HCT116 (cell line): ENCODE data around the gene DMD. TPM values are rescaled to one million over a fixed set of nuclear protein-coding genes. Genes with fewer than 3 reads are reported as not detected.

Experiments
- ATAC-seq: fragments of 200-7000 bp; cut with Tn5 transposase; 2 replicates; pipeline ENCODE4 v1.9.1; 2020; ENCODE audit warnings: mild to moderate bottlenecking, moderate library complexity
- BruUV-seq: library from RNA; stranded (reverse); fragments of 400-500 nt; replicated peaks from 2 replicates; lab custom pipeline; 2021; lab: Mats Ljungman, UMichigan
- CTCF ChIA-PET: fragments of 300-600 bp; sonication (Branson Sonifier 250); formaldehyde crosslinking; loops from one replicate; lab custom pipeline; 2021; ENCODE audit warnings: antibody characterized with exemption; lab: Charles Lee
- POLR2A ChIA-PET: fragments of 300-600, 350-600 bp; sonication (Branson Sonifier 250); formaldehyde crosslinking; loops from one replicate; lab custom pipeline; 2021; ENCODE audit warnings: antibody characterized with exemption; lab: Charles Lee
- RAD21 ChIA-PET, 2 experiments: fragments of 300-600 bp; sonication (Branson Sonifier 250); formaldehyde crosslinking; loops; one replicate each; lab custom pipeline; 2023; ENCODE audit warnings: low total read pairs in 2 of 2; ENCODE audit not compliant: uncharacterized antibody in 2 of 2, unreplicated experiment in 2 of 2, low non-redundant PET in 1 of 2; lab: Charles Lee
- DNase-seq: peaks from one replicate; pipeline ENCODE4 v3.0.0-alpha.2; 2010; ENCODE audit warnings: low read depth, low spot score
- H2AFZ ChIP-seq: fragments of 200-600 bp; shearing (Covaris generic), sonication (generic); 2 replicates; pipeline ENCODE4 v1.6.1; 2017; ENCODE audit warnings: low read depth, mixed run types, mixed read lengths, antibody characterized with exemption, low read length; ENCODE audit not compliant: poor library complexity, severe bottlenecking
- H3K27ac ChIP-seq: 2 replicates; pipeline ENCODE4 v1.5.1; 2012; ENCODE audit warnings: low read depth, low read length
- H3K27me3 ChIP-seq: fragments of 200-600 bp; sonication (generic); 2 replicates; pipeline ENCODE4 v1.6.1; 2016; ENCODE audit warnings: mixed run types, low read length, mixed read lengths; ENCODE audit not compliant: insufficient read depth
- H3K36me3 ChIP-seq, 2 experiments: fragments of 200-500 bp in 1 of 2; fragments of 200-600 bp in 1 of 2; sonication (Bioruptor generic) in 1 of 2; sonication (generic) in 1 of 2; 2 replicates each; pipeline versions ENCODE4 v1.5.1 to v1.6.1; 2014 to 2016; ENCODE audit warnings: low read length in 2 of 2, inconsistent platforms in 1 of 2, mixed read lengths in 1 of 2, mixed run types in 1 of 2; ENCODE audit not compliant: insufficient read depth in 2 of 2, control insufficient read depth in 1 of 2
- H3K4me1 ChIP-seq, 2 experiments: fragments of 200-600 bp in 1 of 2; sonication (generic) in 1 of 2; 2 replicates each; pipeline versions ENCODE4 v1.5.1 to v1.6.1; 2012 to 2017; ENCODE audit warnings: low read length in 2 of 2, inconsistent platforms in 1 of 2, mild to moderate bottlenecking in 1 of 2, mixed read lengths in 1 of 2, mixed run types in 1 of 2, moderate library complexity in 1 of 2; ENCODE audit not compliant: insufficient read depth in 2 of 2, control insufficient read depth in 1 of 2
- H3K4me2 ChIP-seq: fragments of 200-600 bp; sonication (generic); 2 replicates; pipeline ENCODE4 v1.6.1; 2017; ENCODE audit warnings: mixed run types, low read length, mixed read lengths
- H3K4me3 ChIP-seq, 2 experiments: fragments of 200-600 bp in 1 of 2; sonication (generic) in 1 of 2; replicated peaks in 1 of 2; 2 replicates each; pipeline ENCODE4 v1.5.1; 2011 to 2016; ENCODE audit warnings: low read length in 2 of 2, control low read depth in 1 of 2, low read depth in 1 of 2, mild to moderate bottlenecking in 1 of 2, mixed read lengths in 1 of 2, mixed run types in 1 of 2
- H3K79me2 ChIP-seq: fragments of 200-600 bp; sonication (generic); 2 replicates; pipeline ENCODE4 v1.6.1; 2017; ENCODE audit warnings: mild to moderate bottlenecking, mixed run types, low read length, moderate library complexity, mixed read lengths; ENCODE audit not compliant: insufficient read depth
- H3K9ac ChIP-seq: fragments of 200-600 bp; sonication (generic); 2 replicates; pipeline ENCODE4 v1.6.1; 2016; ENCODE audit warnings: low read length, mixed read lengths
- H3K9me2 ChIP-seq: fragments of 200-600 bp; sonication (generic), shearing (Covaris generic); 2 replicates; pipeline ENCODE4 v1.6.1; 2017; ENCODE audit warnings: mixed run types, mild to moderate bottlenecking, moderate library complexity; ENCODE audit not compliant: insufficient read depth
- H3K9me3 ChIP-seq, 2 experiments: fragments of 200-500 bp in 1 of 2; fragments of 200-600 bp in 1 of 2; sonication (Bioruptor generic) in 1 of 2; sonication (generic) in 1 of 2; 2 replicates each; pipeline ENCODE4 v1.6.1; 2014 to 2017; ENCODE audit warnings: low read length in 2 of 2, mixed read lengths in 2 of 2, inconsistent platforms in 1 of 2, low read depth in 1 of 2, mild to moderate bottlenecking in 1 of 2, mixed run types in 1 of 2, moderate library complexity in 1 of 2; ENCODE audit not compliant: control insufficient read depth in 1 of 2, insufficient read depth in 1 of 2
- H4K20me1 ChIP-seq: fragments of 200-600 bp; sonication (generic), shearing (Covaris generic); 2 replicates; pipeline ENCODE4 v1.6.1; 2017; ENCODE audit warnings: mixed run types, mild to moderate bottlenecking, moderate library complexity; ENCODE audit not compliant: insufficient read depth
- ATF3 ChIP-seq: IDR thresholded peaks from 2 replicates; pipeline ENCODE4 v1.6.1; 2012
- CBX3 ChIP-seq: IDR thresholded peaks from 2 replicates; pipeline ENCODE4 v1.6.1; 2012; ENCODE audit warnings: low read depth
- CEBPB ChIP-seq: IDR thresholded peaks from 2 replicates; pipeline ENCODE4 v1.6.1; 2012; ENCODE audit warnings: low read depth
- ELF1 ChIP-seq: IDR thresholded peaks from 2 replicates; pipeline ENCODE4 v1.6.1; 2012; ENCODE audit warnings: low read depth, borderline replicate concordance
- EZH2 ChIP-seq: fragments of 200-600 bp; sonication (generic); IDR thresholded peaks from 2 replicates; pipeline ENCODE4 v1.6.1; 2017; ENCODE audit warnings: antibody characterized with exemption, mixed run types
- EZH2phosphoT487 ChIP-seq: fragments of 200-600 bp; IDR thresholded peaks from 2 replicates; pipeline ENCODE4 v1.6.1; 2018; ENCODE audit warnings: antibody characterized with exemption, borderline replicate concordance
- JUND ChIP-seq: IDR thresholded peaks from 2 replicates; pipeline ENCODE4 v1.6.1; 2012
- MAX ChIP-seq: IDR thresholded peaks from 2 replicates; pipeline ENCODE4 v1.6.1; 2012
- POLR2A ChIP-seq: IDR thresholded peaks from 2 replicates; pipeline ENCODE4 v1.7.0; 2011; ENCODE audit warnings: borderline replicate concordance; ENCODE audit not compliant: insufficient read depth, insufficient read length; ENCODE audit errors: extremely low read depth
- POLR2AphosphoS5 ChIP-seq: IDR thresholded peaks from 2 replicates; pipeline ENCODE4 v1.6.1; 2011; ENCODE audit warnings: mild to moderate bottlenecking, low read depth, low read length, moderate library complexity
- RAD21 ChIP-seq: IDR thresholded peaks from 2 replicates; pipeline ENCODE4 v1.6.1; 2012; ENCODE audit warnings: low read depth, mild to moderate bottlenecking
- SIN3A ChIP-seq: IDR thresholded peaks from 2 replicates; pipeline ENCODE4 v1.6.1; 2012; ENCODE audit warnings: low read depth
- SP1 ChIP-seq: IDR thresholded peaks from 2 replicates; pipeline ENCODE4 v1.6.1; 2012; ENCODE audit warnings: low read depth
- SRF ChIP-seq: IDR thresholded peaks from 2 replicates; pipeline ENCODE4 v1.6.1; 2012; ENCODE audit warnings: low read depth
- TCF7L2 ChIP-seq: IDR thresholded peaks from 2 replicates; pipeline ENCODE4 v1.7.0; 2011; ENCODE audit warnings: borderline replicate concordance, inconsistent platforms; ENCODE audit not compliant: insufficient read depth, insufficient read length; ENCODE audit errors: extremely low read depth
- YY1 ChIP-seq: IDR thresholded peaks from 2 replicates; pipeline ENCODE4 v1.6.1; 2011; ENCODE audit warnings: low read length, low read depth, moderate library complexity, mild to moderate bottlenecking; ENCODE audit not compliant: insufficient replicate concordance; ENCODE audit errors: extremely low read depth
- ZFX ChIP-seq: fragments of 450-650 bp; IDR thresholded peaks from 2 replicates; pipeline ENCODE4 v1.6.1; 2017
- ZNF274 ChIP-seq: fragments of 200-500 bp; sonication (Bioruptor generic); IDR thresholded peaks from 2 replicates; pipeline ENCODE4 v1.6.1; 2014; ENCODE audit warnings: mild to moderate bottlenecking, low read depth, low read length, inconsistent platforms
- intact Hi-C: fragments of 100-400 bp; cut with micrococcal nuclease; formaldehyde crosslinking; loops from 2 replicates; pipeline ENCODE4 v1.10.0; 2022
- total RNA-seq: library from RNA; stranded (reverse); gene quantifications from one replicate; pipeline ENCODE4 v1.2.1, GENCODE V29; 2021; ENCODE audit not compliant: unreplicated experiment
- TF ChIP-seq, protein P1 (sequence below): IDR thresholded peaks from 2 replicates; pipeline ENCODE4 v1.6.1; 2011; ENCODE audit warnings: mild to moderate bottlenecking, low read length, moderate library complexity; ENCODE audit not compliant: insufficient replicate concordance; ENCODE audit errors: extremely low read depth

The DMD gene
- total RNA-seq, 1 experiment from 2014 or later: 0.05 TPM

DNA sequence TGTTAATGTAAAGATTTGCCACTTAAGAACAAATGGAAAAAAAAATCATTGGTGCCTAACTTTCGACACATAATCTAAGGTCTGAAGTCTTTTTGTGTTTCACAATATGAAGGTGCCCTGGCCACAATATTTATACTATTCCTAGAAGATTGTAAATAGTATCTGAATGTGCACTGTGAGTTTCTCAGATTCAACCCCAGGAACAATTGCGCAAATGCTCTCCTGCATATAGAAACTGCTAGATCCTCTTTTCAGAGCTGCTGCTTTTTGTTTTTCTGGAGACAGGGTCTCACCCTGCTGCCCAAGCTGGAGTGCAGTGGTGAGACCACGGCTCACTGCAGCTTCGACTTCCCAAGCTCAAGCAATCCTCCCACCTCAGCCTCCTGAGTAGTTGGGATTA is 1659.4 kb downstream of the DMD start:
- BruUV-seq: no TSS peak
- intact Hi-C loops: no loop called here
- no peak for DNase-seq

GRCh38 chrX:31550158-31550557 is 1661.2 kb downstream of the DMD start:
- no peak overlapping the region for H3K4me3 ChIP-seq
- ChIA-PET POLR2A (no interaction called here), RAD21 (no interaction called here), CTCF (no interaction called here)
- no peaks in the 10 kb centered on the region for H3K9me2 ChIP-seq
- no peaks in the 10 kb centered on the region for H3K36me3 ChIP-seq
- no peak overlapping the region for H3K27ac ChIP-seq
- H4K20me1 ChIP-seq: no peaks in the 10 kb centered on the region
- no peaks in the 10 kb centered on the region for H3K27me3 ChIP-seq
- H3K4me1 ChIP-seq: no peaks in the 10 kb centered on the region
- no peak overlapping the region for H2AFZ ChIP-seq
- no peak overlapping the region for H3K9ac ChIP-seq
- DNase-seq: no peak
- no peak for ATAC-seq
- H3K9me3 ChIP-seq: no peaks in the 10 kb centered on the region
- intact Hi-C loops: no loop called here
- BruUV-seq: no TSS peak
- no peak overlapping the region for H3K4me2 ChIP-seq
- H3K79me2 ChIP-seq: no peaks in the 10 kb centered on the region
- TF ChIP-seq ELF1 (no peak), JUND (no peak), ZNF274 (no peak), EZH2phosphoT487 (no peak), TCF7L2 (no peak), CBX3 (no peak), ZFX (no peak), POLR2A (no peak), SIN3A (no peak), SRF (no peak)
- TF ChIP-seq, protein P1, sequence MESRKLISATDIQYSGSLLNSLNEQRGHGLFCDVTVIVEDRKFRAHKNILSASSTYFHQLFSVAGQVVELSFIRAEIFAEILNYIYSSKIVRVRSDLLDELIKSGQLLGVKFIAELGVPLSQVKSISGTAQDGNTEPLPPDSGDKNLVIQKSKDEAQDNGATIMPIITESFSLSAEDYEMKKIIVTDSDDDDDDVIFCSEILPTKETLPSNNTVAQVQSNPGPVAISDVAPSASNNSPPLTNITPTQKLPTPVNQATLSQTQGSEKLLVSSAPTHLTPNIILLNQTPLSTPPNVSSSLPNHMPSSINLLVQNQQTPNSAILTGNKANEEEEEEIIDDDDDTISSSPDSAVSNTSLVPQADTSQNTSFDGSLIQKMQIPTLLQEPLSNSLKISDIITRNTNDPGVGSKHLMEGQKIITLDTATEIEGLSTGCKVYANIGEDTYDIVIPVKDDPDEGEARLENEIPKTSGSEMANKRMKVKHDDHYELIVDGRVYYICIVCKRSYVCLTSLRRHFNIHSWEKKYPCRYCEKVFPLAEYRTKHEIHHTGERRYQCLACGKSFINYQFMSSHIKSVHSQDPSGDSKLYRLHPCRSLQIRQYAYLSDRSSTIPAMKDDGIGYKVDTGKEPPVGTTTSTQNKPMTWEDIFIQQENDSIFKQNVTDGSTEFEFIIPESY: no peak

More for the DNA sequence above, 1659.4 kb downstream of the DMD start:
- Histone ChIP-seq H3K79me2 (no peaks in the 10 kb centered on the region), H4K20me1 (no peaks in the 10 kb centered on the region), H3K9ac (no peak overlapping the region), H3K4me3 (no peak overlapping the region), H3K4me1 (no peaks in the 10 kb centered on the region), H3K9me3 (no peaks in the 10 kb centered on the region), H3K27ac (no peak overlapping the region), H3K4me2 (no peak overlapping the region), H3K27me3 (no peaks in the 10 kb centered on the region), H3K9me2 (no peaks in the 10 kb centered on the region), H3K36me3 (no peaks in the 10 kb centered on the region), H2AFZ (no peak overlapping the region)
- CTCF ChIA-PET: no interaction called here
- ATAC-seq: no peak
- POLR2A ChIA-PET: no interaction called here
- RAD21 ChIA-PET: no interaction called here
- TF ChIP-seq CEBPB (no peak), RAD21 (no peak), TCF7L2 (no peak), SRF (no peak), ATF3 (no peak), EZH2 (no peak), EZH2phosphoT487 (no peak), MAX (no peak), SIN3A (no peak), YY1 (no peak), POLR2AphosphoS5 (no peak), SP1 (no peak)
